Left kidney (tissue), 2 donors: ENCODE results near the gene STK4. TPM values are rescaled to one million over a fixed set of nuclear protein-coding genes. Genes with fewer than 3 reads are reported as not detected.
"Not testable (repeated sequence)": the region's sequence is repeated elsewhere in the genome, so short reads cannot be mapped to it uniquely, and the experiment has no call there.

Experiments used
- DNase-seq: peaks from one replicate; pipeline ENCODE4 v3.0.0-alpha.2; 2013
- polyA plus RNA-seq: library from polyadenylated mRNA; unstranded; fragments of 120-200 nt; gene quantifications from one replicate; pipeline ENCODE4 v1.2.1, GENCODE V29; 2013; ENCODE audit not compliant: insufficient read length

The STK4 gene
- polyA plus RNA-seq, 1 donor, result 22.8 TPM

DNA sequence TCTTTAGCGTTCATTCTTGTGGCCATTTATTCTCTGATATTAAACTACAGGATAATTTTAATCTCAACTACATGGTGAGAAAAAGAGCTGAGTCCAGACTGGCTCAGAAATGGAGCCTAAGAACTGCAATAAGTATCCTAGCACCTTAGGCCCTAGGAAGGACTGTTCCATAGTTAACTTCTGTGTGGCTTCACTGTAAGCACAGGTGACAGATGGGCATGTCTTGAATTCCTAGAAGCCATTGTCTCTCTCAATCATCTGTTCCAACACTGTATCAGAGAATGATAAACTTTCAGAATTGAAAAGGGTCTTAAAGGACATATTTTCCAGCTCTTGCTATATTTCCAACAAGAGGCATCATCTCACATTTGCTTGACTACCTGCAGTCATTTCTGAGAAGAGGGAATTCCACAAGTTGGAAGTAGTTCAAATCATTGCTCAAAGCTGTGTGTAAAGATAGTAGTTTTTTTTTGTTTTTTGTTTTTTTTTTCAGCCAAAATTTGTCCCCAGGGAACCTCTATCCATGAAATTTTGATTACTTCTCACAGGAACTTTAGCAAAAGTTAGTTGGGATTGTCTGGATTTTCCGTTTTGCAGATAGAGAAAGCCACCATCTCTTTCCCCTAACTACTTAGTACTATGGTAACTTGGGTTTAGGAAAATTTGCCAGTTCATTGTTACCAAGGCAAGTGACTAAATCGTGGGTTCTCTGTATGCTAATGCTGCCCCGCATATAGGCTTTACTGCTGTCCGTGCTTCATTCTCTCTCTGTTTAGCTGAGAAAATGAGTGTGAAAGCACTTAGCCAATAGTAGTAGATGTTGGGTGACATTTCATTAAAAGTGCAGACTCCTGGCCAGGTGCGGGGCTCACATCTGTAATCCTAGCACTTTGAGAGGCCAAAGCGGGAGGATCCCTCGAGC, 87.4 kb downstream of the STK4 start:
- no peak for DNase-seq

DNA sequence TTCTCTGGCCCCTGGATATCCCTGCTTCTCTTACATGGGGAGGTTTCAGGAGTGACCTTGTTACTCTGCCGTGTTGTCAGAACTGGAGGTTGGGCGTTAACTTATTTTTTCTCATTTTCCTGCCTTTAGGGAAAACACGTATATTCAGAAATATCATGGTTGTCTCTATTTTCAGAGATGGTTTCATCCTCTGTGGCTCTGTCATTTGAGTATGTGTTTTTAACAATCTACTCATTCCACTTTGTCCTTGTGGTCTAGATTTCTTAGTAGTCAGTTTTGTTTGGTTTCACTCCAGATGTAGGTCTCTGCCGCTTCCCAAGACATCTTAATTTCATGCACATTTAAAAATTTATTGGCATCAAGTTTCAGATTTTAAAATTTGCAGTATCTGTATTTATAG, 88.7 kb downstream of the STK4 start:
- DNase-seq, result no peak

GRCh38 chr20:45056473-45057173, 90.3 kb downstream of the STK4 start:
- no peak for DNase-seq

DNA sequence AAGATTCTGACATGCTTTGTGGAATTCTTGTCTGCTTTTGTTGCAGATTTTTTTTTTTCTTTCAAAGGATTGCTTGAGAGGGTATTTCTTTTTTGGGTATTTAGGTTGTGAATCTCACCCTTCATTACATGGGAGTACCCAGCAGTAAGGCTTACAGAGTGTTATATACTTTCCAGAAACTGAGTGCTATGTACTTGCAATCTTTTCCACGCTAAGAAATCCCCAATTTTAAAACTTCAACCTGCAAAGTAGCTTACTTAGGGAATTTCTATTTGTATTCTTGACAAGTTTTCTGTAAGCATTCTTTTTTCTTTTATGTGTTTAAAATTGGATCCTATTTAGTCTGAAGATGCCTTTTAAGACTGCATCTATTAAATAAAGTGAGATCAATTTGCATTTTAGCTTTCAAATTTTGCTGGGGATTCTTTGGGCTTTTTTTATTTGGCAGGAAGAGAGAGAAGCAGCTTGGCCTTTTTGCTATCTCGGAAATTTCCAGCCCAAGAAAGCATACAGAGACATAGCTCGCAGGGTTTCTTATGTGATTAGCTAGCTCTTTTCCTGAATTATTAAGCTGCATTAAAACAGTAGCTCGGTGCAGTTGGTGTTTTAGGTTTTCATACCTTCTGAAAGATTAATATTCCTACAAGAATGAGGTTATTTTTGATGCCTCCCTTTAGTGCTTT, 92.0 kb downstream of the STK4 start:
- no peak for DNase-seq

DNA sequence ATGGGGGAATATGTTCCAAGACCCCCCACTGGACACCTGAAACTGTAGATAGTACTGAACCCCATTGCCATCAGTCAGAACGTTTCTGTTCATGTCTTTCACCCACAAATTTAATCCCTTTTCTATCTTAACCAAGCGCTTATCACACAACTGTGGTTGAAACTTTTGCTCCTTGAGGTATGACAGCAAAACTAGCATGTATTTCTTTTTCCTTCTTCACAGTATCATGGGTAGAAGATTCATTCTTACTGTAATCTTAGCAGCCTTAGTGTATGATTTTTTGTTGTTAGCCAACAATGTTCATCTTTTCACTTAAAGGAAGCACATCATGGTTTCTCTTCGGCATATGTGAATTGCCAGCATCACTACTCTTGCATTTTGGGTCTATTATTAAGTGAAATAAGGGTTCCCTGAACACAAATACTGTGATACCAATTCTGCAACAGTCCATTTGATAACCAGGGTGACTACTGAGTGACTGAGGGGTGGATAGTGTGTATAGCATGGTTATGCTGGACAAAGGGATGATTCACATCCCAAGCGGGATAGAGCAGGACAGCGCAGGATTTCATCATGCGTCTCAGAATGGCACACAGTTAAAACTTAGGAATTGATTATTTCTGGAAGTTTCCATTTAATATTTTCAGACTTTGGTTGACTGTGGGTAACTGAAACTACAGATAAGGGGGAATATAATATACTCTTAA, 92.9 kb downstream of the STK4 start:
- no peak for DNase-seq

- no peak for DNase-seq
Measured at GRCh38 chr20:45060294-45060693, 94.0 kb downstream of the STK4 start.

DNA sequence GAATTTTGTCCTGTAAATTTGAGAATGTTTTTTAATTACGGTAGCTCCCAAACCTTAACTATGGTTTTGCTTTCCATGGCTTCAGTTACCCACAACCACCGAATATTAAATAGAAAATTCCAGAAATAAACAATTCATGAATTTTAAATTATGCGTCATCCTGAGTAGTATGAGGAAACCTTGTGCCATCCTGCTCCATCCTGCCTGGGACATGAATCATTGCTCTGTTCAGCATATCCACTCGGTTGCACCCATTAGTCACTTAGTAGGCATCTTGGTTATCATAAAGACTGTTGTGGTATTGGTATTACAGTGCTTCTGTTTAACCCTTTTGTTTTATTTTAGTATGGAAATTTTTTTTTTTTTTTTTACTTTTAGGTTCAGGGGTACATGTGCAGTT, 94.9 kb downstream of the STK4 start:
- no peak for DNase-seq

DNA sequence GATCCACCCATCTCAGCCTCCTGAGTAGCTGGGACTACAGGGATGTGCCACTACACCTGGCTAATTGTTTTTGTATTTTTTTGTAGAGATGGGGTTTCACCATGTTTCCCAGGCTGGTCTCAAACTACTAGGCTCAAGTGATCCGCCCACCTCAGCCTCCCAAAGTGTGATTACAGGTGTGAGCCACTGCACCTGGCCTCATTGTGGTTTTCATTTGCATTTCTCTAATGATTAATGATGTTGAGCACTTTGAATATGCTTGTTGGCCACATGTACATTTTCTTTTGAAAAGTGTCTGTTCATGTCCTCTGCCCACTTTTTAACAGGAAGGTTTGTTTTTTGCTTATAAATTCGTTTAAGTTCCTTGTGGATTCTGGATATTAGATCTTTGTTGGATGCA, 96.8 kb downstream of the STK4 start:
- not testable (repeated sequence) for DNase-seq

- no peak for DNase-seq
Measured at GRCh38 chr20:45064812-45065211, 98.5 kb downstream of the STK4 start.

DNA sequence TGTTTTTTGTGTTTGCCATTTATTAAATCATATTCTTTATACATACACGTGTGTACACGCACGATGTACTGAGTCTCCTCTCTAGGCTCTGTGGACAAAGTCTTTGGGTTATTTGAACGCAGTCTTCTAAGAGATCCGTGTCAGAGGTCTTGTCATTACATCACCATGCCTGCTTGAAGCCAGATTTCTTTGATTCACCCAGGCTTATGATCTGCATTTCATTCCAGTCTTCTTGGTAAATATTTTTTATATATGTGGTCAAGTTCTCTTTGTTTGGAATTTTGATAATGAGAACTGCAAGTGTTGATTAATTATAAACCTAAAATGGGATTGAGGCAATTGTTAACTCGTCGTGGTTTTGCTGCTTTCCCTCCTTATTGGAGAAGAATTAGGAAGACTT, 100.1 kb downstream of the STK4 start:
- DNase-seq, result no peak

- DNase-seq, result no peak
Measured at GRCh38 chr20:45067087-45067486, 100.8 kb downstream of the STK4 start.

- DNase-seq, result no peak
Measured at GRCh38 chr20:45067558-45067957, 101.2 kb downstream of the STK4 start.

DNA sequence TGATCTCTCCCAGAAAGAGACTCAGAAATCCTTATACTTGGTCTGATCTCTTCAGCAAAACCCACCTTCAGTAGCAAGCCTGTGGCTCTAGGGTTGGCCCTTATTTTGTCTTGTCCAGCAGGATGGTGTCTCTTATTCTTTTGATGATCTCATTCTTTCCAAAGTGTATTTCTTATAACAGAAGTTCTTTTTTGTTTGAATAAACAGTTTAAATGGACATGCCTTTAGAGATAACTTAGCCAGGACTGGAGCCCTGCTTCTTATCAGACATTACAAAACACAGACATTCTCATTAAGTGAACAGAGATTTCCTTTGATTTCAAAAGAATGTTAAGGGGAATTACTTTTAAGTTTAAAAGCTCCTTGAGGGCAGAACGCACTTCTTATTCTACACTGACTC, 102.9 kb downstream of the STK4 start:
- no peak for DNase-seq

GRCh38 chr20:45070932-45071632, 104.8 kb downstream of the STK4 start:
- DNase-seq, result no peak

DNA sequence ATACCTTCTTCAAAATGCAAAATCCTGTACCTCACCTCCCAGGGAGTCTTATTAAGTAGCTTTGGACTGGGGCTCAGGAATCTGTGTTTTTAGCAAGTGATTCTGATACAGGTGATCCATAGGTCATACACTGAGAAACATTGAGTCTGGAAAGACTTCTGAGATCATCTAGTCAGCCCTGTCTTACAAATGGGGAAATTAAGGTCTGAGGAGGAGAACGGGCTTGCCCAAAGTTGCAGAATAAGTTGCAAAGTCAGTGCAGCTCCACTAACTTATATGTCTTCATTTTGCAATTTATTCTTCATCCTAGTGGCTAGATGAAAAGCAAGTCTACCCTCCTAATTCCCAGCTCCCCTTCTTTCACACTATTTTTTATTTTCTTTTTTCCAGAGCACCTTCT, 105.8 kb downstream of the STK4 start:
- DNase-seq, result no peak

- DNase-seq, result no peak
Measured at GRCh38 chr20:45073221-45073620, 106.9 kb downstream of the STK4 start.

- DNase-seq, result no peak
Measured at GRCh38 chr20:45077559-45077958, 111.2 kb downstream of the STK4 start.

GRCh38 chr20:45080867-45081624, 114.7 kb downstream of the STK4 start:
- no peak for DNase-seq

DNA sequence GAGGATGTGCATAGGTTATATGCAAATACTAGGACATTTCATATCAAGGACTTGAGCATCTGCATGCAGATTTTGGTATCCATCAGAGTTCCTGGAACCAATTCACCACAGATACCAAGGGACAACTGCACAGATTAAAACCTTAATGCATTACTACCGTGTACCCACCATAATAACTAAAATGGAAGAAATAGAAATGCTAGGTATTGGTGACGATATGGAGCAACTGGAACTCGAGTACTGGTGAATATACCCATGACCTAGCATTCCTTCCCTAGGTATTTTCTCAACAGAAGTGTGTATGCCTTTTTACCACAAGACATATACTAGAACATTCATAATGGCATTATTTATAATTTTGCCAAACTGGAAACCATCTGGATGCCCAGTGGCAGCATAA, 116.2 kb downstream of the STK4 start:
- no peak for DNase-seq

DNA sequence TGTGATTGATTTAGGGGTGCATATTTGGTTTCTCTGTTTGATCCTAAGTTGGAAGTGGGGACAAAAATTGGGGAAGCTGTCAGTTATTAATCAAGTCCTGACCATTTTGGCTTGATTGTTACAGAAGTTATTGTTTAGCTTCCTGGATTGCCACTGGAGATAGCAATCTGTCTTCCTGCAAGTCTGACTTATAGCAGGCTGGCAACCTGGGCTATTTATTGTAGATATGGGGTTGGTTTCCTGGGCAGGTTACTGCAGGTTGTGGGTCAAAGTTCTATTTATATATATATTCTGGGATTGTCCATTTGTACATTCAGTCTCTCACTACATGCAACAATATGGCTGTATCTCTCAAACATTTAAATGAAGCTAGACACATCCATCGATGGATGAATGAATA, 116.8 kb downstream of the STK4 start:
- DNase-seq, result no peak

- DNase-seq, result no peak
Measured at GRCh38 chr20:45085289-45085688, 119.0 kb downstream of the STK4 start.
